Sigmoid colon (tissue), 7 donors: ENCODE results near the gene MED13L. TPM values are rescaled to one million over a fixed set of nuclear protein-coding genes. Genes with fewer than 3 reads are reported as not detected.
A peak's percentile ranks its signal among the peaks of the same experiment; 100 is the strongest.

Source experiments
- DNase-seq: peaks from one replicate; pipeline ENCODE4 v3.0.0-alpha.2; 2019
- H3K27ac ChIP-seq, 4 donors: fragments of 200-600 bp; sonication (generic); one replicate each; pipeline ENCODE4 v1.5.1; 2016 to 2019; ENCODE audit warnings: mild to moderate bottlenecking in 1 of 4
- H3K27me3 ChIP-seq, 3 donors: fragments of 200-600 bp; sonication (generic); one replicate each; pipeline ENCODE4 v1.5.1; 2019; ENCODE audit warnings: mild to moderate bottlenecking in 1 of 3
- H3K36me3 ChIP-seq, 4 donors: fragments of 200-600 bp; sonication (generic); one replicate each; pipeline ENCODE4 v1.5.1; 2016 to 2019
- H3K4me1 ChIP-seq, 4 donors: fragments of 200-600 bp; sonication (generic); one replicate each; pipeline ENCODE4 v1.5.1; 2017 to 2019
- H3K4me3 ChIP-seq, 4 donors: fragments of 200-600 bp; sonication (generic); one replicate each; pipeline ENCODE4 v1.5.1; 2017 to 2019; ENCODE audit warnings: mild to moderate bottlenecking in 2 of 4, moderate library complexity in 1 of 4
- H3K9me3 ChIP-seq, 4 donors: fragments of 200-600 bp in 3 of 4; sonication (generic) in 3 of 4; one replicate each; pipeline versions ENCODE4 v1.5.1 to v1.6.1; 2013 to 2019
- EP300 ChIP-seq, 4 donors: sonication (generic); formaldehyde crosslinking; IDR thresholded peaks; one replicate each; pipeline ENCODE4 v1.6.1; 2017; ENCODE audit warnings: antibody characterized with exemption in 4 of 4
- POLR2A ChIP-seq, 2 donors: fragments of 450-650 bp; IDR thresholded peaks; one replicate each; pipeline ENCODE4 v1.6.1; 2016; ENCODE audit warnings: antibody characterized with exemption in 2 of 2, mild to moderate bottlenecking in 2 of 2, moderate library complexity in 2 of 2
- POLR2AphosphoS5 ChIP-seq, 4 donors: sonication (generic); formaldehyde crosslinking; IDR thresholded peaks; one replicate each; pipeline ENCODE4 v1.6.1; 2017; ENCODE audit warnings: antibody characterized with exemption in 4 of 4
- WGBS, 2 donors: extraction: QIAGEN DNeasy Blood & Tissue Kit; methylation state at CpG; one replicate each; pipeline ENCODE4 v1.1.7; 2013; 5-methylcytosine and 5-hydroxymethylcytosine counted together
- intact Hi-C: fragments of 100-400 bp; cut with DNase I; formaldehyde crosslinking; loops from one replicate; pipeline ENCODE4 v1.15.1; 2023
- polyA plus RNA-seq, 3 donors: library from polyadenylated mRNA; stranded (reverse); fragments of 200-250 nt; gene quantifications; one replicate each; pipeline ENCODE4 v1.2.3, GENCODE V29; 2013
- total RNA-seq, 4 donors: library from RNA; depleted of rRNA; stranded (reverse); fragments of >200 nt; gene quantifications; one replicate each; pipeline ENCODE4 v1.1.0, GENCODE V29; 2016
- TF ChIP-seq, protein P1 (sequence below), 4 experiments: fragments of 450-650 bp in 3 of 4; fragments of 200-600 bp in 1 of 4; IDR thresholded peaks; one replicate each; pipeline ENCODE4 v1.5.1; 2016 to 2019; ENCODE audit warnings: antibody characterized with exemption in 4 of 4, mild to moderate bottlenecking in 3 of 4, moderate library complexity in 2 of 4
- donor health status: healthy with polysubstance abuse.
- donor health status: Bipolar disorder and iron deficiency.
- donor health status: healthy.

MED13L gene
- total and polyA plus RNA-seq, 7 donors = 12.5 to 246 (median 151) TPM

DNA sequence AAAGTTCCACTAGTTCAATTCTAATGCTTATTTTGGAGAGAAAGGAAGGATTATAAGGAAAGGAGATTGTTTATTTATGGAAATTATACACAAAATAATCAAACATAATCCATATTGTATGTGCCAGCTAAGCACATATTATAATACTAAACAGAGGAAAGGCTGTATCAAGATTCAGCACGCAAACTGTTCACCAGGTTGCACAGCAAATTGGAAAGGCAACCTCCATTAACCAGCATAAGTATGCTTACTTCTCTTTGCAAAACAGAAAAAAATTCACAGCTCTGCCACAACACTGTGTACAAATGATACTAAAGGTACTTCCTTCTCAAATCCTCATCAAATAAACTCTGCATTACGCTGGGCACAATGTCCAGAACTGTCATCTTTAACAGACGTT is 146.3 kb downstream of the MED13L start:
- H3K27ac ChIP-seq = no peak overlapping the region
- no peaks in the 10 kb centered on the region for H3K36me3 ChIP-seq
- H3K9me3 ChIP-seq = no peaks in the 10 kb centered on the region
- WGBS, 2 donors = 80 to 81% methylated on average over 3 of the region's 3 CpGs
- H3K4me3 ChIP-seq = no peak overlapping the region
- DNase-seq = no peak
- peaks cover 0 to 97% (median 86%) of the 10 kb centered on the region in 4 donors for H3K4me1 ChIP-seq
- no peak for TF ChIP-seq EP300 (IDR thresholded peaks at IDR 0.05)
- no peak for TF ChIP-seq POLR2AphosphoS5 (IDR thresholded peaks at IDR 0.05)
- TF ChIP-seq POLR2A (IDR thresholded peaks at IDR 0.05) = no peak
- TF ChIP-seq, protein P1, sequence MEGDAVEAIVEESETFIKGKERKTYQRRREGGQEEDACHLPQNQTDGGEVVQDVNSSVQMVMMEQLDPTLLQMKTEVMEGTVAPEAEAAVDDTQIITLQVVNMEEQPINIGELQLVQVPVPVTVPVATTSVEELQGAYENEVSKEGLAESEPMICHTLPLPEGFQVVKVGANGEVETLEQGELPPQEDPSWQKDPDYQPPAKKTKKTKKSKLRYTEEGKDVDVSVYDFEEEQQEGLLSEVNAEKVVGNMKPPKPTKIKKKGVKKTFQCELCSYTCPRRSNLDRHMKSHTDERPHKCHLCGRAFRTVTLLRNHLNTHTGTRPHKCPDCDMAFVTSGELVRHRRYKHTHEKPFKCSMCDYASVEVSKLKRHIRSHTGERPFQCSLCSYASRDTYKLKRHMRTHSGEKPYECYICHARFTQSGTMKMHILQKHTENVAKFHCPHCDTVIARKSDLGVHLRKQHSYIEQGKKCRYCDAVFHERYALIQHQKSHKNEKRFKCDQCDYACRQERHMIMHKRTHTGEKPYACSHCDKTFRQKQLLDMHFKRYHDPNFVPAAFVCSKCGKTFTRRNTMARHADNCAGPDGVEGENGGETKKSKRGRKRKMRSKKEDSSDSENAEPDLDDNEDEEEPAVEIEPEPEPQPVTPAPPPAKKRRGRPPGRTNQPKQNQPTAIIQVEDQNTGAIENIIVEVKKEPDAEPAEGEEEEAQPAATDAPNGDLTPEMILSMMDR (IDR thresholded peaks at IDR 0.05) = no peak
- H3K27me3 ChIP-seq = no peaks in the 10 kb centered on the region
- intact Hi-C loops = no loop called here

GRCh38 chr12:116130431-116130830 is 147.1 kb downstream of the MED13L start:
- intact Hi-C loops = no loop called here
- H3K27me3 ChIP-seq = no peaks in the 10 kb centered on the region
- H3K27ac ChIP-seq = peak overlapping the region in 1 of 4 donors; percentile 62
- WGBS, 2 donors = 71 to 78% methylated on average over 1 of the region's 1 CpG
- H3K9me3 ChIP-seq = no peaks in the 10 kb centered on the region
- H3K36me3 ChIP-seq = no peaks in the 10 kb centered on the region
- H3K4me3 ChIP-seq = no peak overlapping the region
- H3K4me1 ChIP-seq = peaks cover 0 to 97% (median 82%) of the 10 kb centered on the region in 4 donors
- TF ChIP-seq, protein P1 (IDR thresholded peaks at IDR 0.05) = no peak
- TF ChIP-seq EP300 (IDR thresholded peaks at IDR 0.05) (no peak), POLR2AphosphoS5 (IDR thresholded peaks at IDR 0.05) (no peak), POLR2A (IDR thresholded peaks at IDR 0.05) (no peak)
- DNase-seq = no peak

GRCh38 chr12:116128779-116129178 is 148.7 kb downstream of the MED13L start:
- no peak for TF ChIP-seq POLR2A (IDR thresholded peaks at IDR 0.05)
- no peak for TF ChIP-seq EP300 (IDR thresholded peaks at IDR 0.05)
- TF ChIP-seq, protein P1 (IDR thresholded peaks at IDR 0.05) = no peak
- TF ChIP-seq POLR2AphosphoS5 (IDR thresholded peaks at IDR 0.05) = no peak
- no peaks in the 10 kb centered on the region for H3K27me3 ChIP-seq
- intact Hi-C loops = no loop called here
- H3K27ac ChIP-seq = peak overlapping the region in 1 of 4 donors; percentile 62
- no peak overlapping the region for H3K4me3 ChIP-seq
- no peak for DNase-seq
- peaks cover 0 to 95% (median 77%) of the 10 kb centered on the region in 4 donors for H3K4me1 ChIP-seq
- H3K36me3 ChIP-seq = no peaks in the 10 kb centered on the region
- H3K9me3 ChIP-seq = no peaks in the 10 kb centered on the region
- 67 to 82% methylated on average over 1 of the region's 1 CpG for WGBS, 2 donors

- WGBS, 2 donors = 85 to 92% methylated on average over 2 of the region's 2 CpGs
- H3K36me3 ChIP-seq = no peaks in the 10 kb centered on the region
- DNase-seq = no peak
- H3K4me1 ChIP-seq = peaks cover 0 to 95% (median 78%) of the 10 kb centered on the region in 4 donors
- no peak for TF ChIP-seq POLR2A (IDR thresholded peaks at IDR 0.05)
- TF ChIP-seq EP300 (IDR thresholded peaks at IDR 0.05) = no peak
- TF ChIP-seq, protein P1 (IDR thresholded peaks at IDR 0.05) = no peak
- TF ChIP-seq POLR2AphosphoS5 (IDR thresholded peaks at IDR 0.05) = no peak
- no peak overlapping the region for H3K27ac ChIP-seq
- H3K9me3 ChIP-seq = no peaks in the 10 kb centered on the region
- no peaks in the 10 kb centered on the region for H3K27me3 ChIP-seq
- intact Hi-C loops = no loop called here
- no peak overlapping the region for H3K4me3 ChIP-seq
These were observed 149.6 kb downstream of the MED13L start for GRCh38 chr12:116127859-116128258.

DNA sequence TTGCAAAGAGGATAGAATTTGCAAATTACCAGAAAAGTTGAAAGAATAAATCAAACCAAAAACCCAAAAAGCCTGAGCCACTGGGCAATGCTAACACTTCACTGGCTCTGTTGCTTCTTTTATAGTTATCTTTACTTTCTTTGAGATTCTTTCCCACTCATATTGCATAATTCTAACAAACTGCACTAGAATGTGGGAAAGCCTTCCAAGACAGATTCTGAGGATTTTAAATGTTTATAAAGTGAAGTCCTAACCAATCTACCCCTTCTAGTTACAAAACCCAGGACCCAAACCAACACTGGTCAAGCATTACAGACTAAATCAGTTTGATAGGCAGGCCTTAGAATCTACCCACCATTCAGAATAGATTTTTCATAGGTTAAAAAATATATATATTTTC is 150.9 kb downstream of the MED13L start:
- H3K4me1 ChIP-seq = peaks cover 0 to 98% (median 87%) of the 10 kb centered on the region in 4 donors

More for the DNA sequence above, 150.9 kb downstream of the MED13L start:
- DNase-seq = no peak
- no peaks in the 10 kb centered on the region for H3K36me3 ChIP-seq
- no peak overlapping the region for H3K4me3 ChIP-seq
- intact Hi-C loops = no loop called here
- H3K9me3 ChIP-seq = no peaks in the 10 kb centered on the region
- TF ChIP-seq EP300 (IDR thresholded peaks at IDR 0.05) (no peak), POLR2A (IDR thresholded peaks at IDR 0.05) (no peak), POLR2AphosphoS5 (IDR thresholded peaks at IDR 0.05) (no peak)
- TF ChIP-seq, protein P1 (IDR thresholded peaks at IDR 0.05) = no peak
- peak overlapping the region in 1 of 4 donors; percentile 5 for H3K27ac ChIP-seq
- H3K27me3 ChIP-seq = no peaks in the 10 kb centered on the region
